ENCODE results near the gene FAH. TPM values are rescaled to one million over a fixed set of nuclear protein-coding genes. Genes with fewer than 3 reads are reported as not detected.

The FAH gene
- total RNA-seq, 2 donors from 2014 or later, result 11.9 to 14.2 TPM

DNA sequence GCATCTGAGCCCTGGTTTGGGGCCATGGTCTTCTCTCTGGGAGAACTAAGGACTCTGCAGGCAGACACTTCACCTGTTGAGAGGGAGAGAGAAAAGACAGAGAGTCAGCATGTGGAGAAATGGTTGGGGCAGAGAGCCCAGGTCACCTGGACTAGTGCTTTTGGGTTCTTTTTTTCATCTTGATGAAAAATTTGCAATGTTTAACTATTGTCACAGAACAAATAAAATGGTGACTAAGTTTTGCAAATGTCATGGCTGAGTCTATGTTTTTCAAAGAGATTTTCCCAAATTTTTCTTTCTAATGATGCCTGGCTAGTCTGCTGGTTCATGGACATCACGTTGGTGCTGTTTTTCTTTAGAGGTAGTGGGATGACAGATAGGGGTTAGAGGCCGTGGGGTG, 17.8 kb downstream of the FAH start:
- no peak overlapping the region for H3K9ac ChIP-seq (ENCODE audit: extremely low read depth, low read length, poor library complexity, severe bottlenecking)
- no peaks in the 10 kb centered on the region for H3K36me3 ChIP-seq (ENCODE audit: control insufficient read depth, insufficient read depth, low read length)
- no peaks in the 10 kb centered on the region for H3K4me1 ChIP-seq (ENCODE audit: control insufficient read depth, insufficient read depth, low read length)
- H3K9me3 ChIP-seq (ENCODE audit: control insufficient read depth, low read length), result no peaks in the 10 kb centered on the region
- H3K4me1 Mint-ChIP-seq, result no peaks in the 10 kb centered on the region
- peaks cover 13% of the 10 kb centered on the region for H3K36me3 Mint-ChIP-seq (ENCODE audit: low read depth)
- no peaks in the 10 kb centered on the region for H3K27me3 ChIP-seq (ENCODE audit: control insufficient read depth, insufficient read depth, low read length, poor library complexity, severe bottlenecking)
- H3K27ac Mint-ChIP-seq, result no peak overlapping the region
- TF ChIP-seq, protein P1, sequence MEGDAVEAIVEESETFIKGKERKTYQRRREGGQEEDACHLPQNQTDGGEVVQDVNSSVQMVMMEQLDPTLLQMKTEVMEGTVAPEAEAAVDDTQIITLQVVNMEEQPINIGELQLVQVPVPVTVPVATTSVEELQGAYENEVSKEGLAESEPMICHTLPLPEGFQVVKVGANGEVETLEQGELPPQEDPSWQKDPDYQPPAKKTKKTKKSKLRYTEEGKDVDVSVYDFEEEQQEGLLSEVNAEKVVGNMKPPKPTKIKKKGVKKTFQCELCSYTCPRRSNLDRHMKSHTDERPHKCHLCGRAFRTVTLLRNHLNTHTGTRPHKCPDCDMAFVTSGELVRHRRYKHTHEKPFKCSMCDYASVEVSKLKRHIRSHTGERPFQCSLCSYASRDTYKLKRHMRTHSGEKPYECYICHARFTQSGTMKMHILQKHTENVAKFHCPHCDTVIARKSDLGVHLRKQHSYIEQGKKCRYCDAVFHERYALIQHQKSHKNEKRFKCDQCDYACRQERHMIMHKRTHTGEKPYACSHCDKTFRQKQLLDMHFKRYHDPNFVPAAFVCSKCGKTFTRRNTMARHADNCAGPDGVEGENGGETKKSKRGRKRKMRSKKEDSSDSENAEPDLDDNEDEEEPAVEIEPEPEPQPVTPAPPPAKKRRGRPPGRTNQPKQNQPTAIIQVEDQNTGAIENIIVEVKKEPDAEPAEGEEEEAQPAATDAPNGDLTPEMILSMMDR (conservative IDR thresholded peaks at IDR 0.05), result no peak
- no peaks in the 10 kb centered on the region for H3K27me3 Mint-ChIP-seq (ENCODE audit: insufficient read depth)
- WGBS, 2 experiments (ENCODE audit: insufficient coverage in 1 of 2, insufficient read length in 1 of 2), result 97% methylated on average over 2 of the region's 2 CpGs; no CpG with 5 or more reads in 1 of the 2 experiments
- no peak overlapping the region for H3K4me3 ChIP-seq (ENCODE audit: low read length)
- DNase-seq, result no peak
- H3K4me3 Mint-ChIP-seq, result no peak overlapping the region
- H3K9me3 Mint-ChIP-seq, result peaks cover 2% of the 10 kb centered on the region
- no peak overlapping the region for H3K27ac ChIP-seq (ENCODE audit: low read depth, low read length)

DNA sequence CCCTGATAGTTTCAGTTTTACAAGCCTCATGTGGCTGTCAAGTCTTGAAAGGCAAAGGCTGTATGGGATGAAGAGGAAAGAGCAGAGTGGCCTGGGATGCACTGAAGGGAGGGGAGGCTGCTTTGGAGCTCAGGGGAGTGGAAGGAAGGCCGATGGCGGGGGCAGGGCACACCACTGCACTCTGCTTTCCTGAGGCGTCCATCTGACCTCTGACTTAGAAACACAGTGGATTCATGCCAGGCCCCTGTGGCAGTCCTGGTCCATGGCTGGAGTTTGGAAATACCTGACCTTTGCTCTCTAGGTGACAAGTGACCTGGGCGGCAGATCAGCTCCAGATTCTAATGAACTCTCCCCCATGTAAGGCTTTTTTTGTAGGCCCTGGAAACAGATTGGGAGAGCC, 19.0 kb downstream of the FAH start:
- no peaks in the 10 kb centered on the region for H3K4me1 ChIP-seq (ENCODE audit: control insufficient read depth, insufficient read depth, low read length)
- no peak overlapping the region for H3K4me3 Mint-ChIP-seq
- H3K4me1 Mint-ChIP-seq, result no peaks in the 10 kb centered on the region
- H3K9ac ChIP-seq (ENCODE audit: extremely low read depth, low read length, poor library complexity, severe bottlenecking), result no peak overlapping the region
- H3K4me3 ChIP-seq (ENCODE audit: low read length), result no peak overlapping the region
- H3K27ac ChIP-seq (ENCODE audit: low read depth, low read length), result no peak overlapping the region
- DNase-seq, result no peak
- TF ChIP-seq, protein P1 (conservative IDR thresholded peaks at IDR 0.05), result no peak
- no peaks in the 10 kb centered on the region for H3K36me3 ChIP-seq (ENCODE audit: control insufficient read depth, insufficient read depth, low read length)
- no peaks in the 10 kb centered on the region for H3K9me3 ChIP-seq (ENCODE audit: control insufficient read depth, low read length)
- no peaks in the 10 kb centered on the region for H3K27me3 ChIP-seq (ENCODE audit: control insufficient read depth, insufficient read depth, low read length, poor library complexity, severe bottlenecking)
- peaks cover 13% of the 10 kb centered on the region for H3K36me3 Mint-ChIP-seq (ENCODE audit: low read depth)
- no peaks in the 10 kb centered on the region for H3K27me3 Mint-ChIP-seq (ENCODE audit: insufficient read depth)
- H3K27ac Mint-ChIP-seq, result no peak overlapping the region
- peaks cover 2% of the 10 kb centered on the region for H3K9me3 Mint-ChIP-seq
- 78 to 83% methylated on average over 1 to 4 of the region's 4 CpGs for WGBS, 2 experiments (ENCODE audit: insufficient coverage in 1 of 2, insufficient read length in 1 of 2)

GRCh38 chr15:80172401-80172800, 19.6 kb downstream of the FAH start:
- Histone ChIP-seq H3K4me3 (ENCODE audit: low read length) (no peak overlapping the region), H3K4me1 (ENCODE audit: control insufficient read depth, insufficient read depth, low read length) (no peaks in the 10 kb centered on the region), H3K27me3 (ENCODE audit: control insufficient read depth, insufficient read depth, low read length, poor library complexity, severe bottlenecking) (no peaks in the 10 kb centered on the region), H3K9ac (ENCODE audit: extremely low read depth, low read length, poor library complexity, severe bottlenecking) (no peak overlapping the region), H3K9me3 (ENCODE audit: control insufficient read depth, low read length) (no peaks in the 10 kb centered on the region), H3K36me3 (ENCODE audit: control insufficient read depth, insufficient read depth, low read length) (no peaks in the 10 kb centered on the region), H3K27ac (ENCODE audit: low read depth, low read length) (no peak overlapping the region)
- Mint-ChIP-seq H3K4me1 (no peaks in the 10 kb centered on the region), H3K4me3 (no peak overlapping the region), H3K36me3 (ENCODE audit: low read depth) (peaks cover 16% of the 10 kb centered on the region), H3K27ac (no peak overlapping the region), H3K9me3 (peaks cover 2% of the 10 kb centered on the region), H3K27me3 (ENCODE audit: insufficient read depth) (no peaks in the 10 kb centered on the region)
- DNase-seq, result no peak
- 73 to 85% methylated on average over 7 to 8 of the region's 8 CpGs for WGBS, 2 experiments (ENCODE audit: insufficient coverage in 1 of 2, insufficient read length in 1 of 2)
- TF ChIP-seq, protein P1 (conservative IDR thresholded peaks at IDR 0.05), result no peak

All from endodermal cell (in vitro differentiated cells).